Left lobe of liver (tissue), 2 donors: Measurements from ENCODE around the gene TNPO2. TPM values are rescaled to one million over a fixed set of nuclear protein-coding genes. Genes with fewer than 3 reads are reported as not detected.

Experiments used
- ATAC-seq: fragments of 200-7000 bp; cut with Tn5 transposase; one replicate; pipeline ENCODE4 v1.9.1; 2020; ENCODE audit warnings: mild to moderate bottlenecking, moderate library complexity
- DNase-seq: peaks from one replicate; pipeline ENCODE4 v3.0.0-alpha.2; 2020; ENCODE audit warnings: low spot score
- total RNA-seq: library from RNA; stranded (reverse); gene quantifications from one replicate; pipeline ENCODE4 v1.2.1, GENCODE V29; 2021
- donor health status: DM: no; HTN: no; CAD: no; lungs with moderate emphysema.
- donor health status: DM: no; HTN: yes; CAD: no.

Gene TNPO2
- 19.5 TPM for total RNA-seq

- DNase-seq (peak; percentile 59), ATAC-seq (peak; percentile 34)
These were observed at the start of gene TNPO2 for GRCh38 chr19:12723641-12724426. Gene TNPO2, minus strand, starts transcription at chr19:12723932. Its CDS starts 2,955 bp downstream, at chr19:12720977.

GRCh38 chr19:12772323-12772722 is 48.6 kb upstream of the TNPO2 start:
- DNase-seq (no peak), ATAC-seq (no peak)

DNA sequence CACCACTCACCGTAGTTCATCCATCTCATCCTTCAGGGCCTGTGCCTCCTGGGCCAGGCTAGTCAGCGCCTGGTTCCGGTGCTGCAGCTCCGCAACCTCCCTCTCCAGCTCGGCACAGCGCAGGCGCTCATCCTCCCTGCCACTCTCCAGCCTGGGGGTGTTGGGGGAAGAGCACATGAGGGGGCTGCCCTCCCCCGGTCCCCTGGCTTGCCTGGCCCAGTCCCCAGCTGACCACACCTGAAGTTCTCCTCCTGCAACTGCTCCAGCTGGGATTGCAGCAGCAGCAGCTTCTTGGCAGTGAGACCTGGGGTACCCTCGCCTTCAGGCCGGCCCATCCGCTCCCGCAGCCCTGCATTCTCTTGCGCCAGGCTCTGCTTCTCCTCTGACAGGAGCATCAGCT is 47.2 kb upstream of the TNPO2 start:
- DNase-seq (no peak), ATAC-seq (no peak)

DNA sequence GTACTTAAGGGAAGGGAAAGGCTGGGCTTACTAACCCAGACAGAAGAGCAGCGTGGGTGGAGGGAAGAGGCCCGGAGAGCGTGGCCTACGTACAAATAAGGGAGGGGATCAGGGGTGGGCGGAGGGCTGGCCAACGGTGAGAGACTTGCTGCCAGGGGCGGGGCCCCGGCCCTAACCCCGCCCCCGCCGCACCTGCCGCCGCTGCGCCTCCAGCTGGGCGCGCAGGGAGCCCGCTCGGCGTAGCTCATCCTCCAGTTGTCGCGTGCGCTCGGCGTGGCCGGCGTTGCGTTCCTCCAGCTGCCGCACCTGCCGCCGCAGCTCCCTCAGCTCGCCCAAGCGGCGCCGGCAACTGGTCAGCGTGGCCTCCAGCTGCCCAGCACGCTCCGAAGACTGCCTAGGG is 46.0 kb upstream of the TNPO2 start:
- ATAC-seq (no peak), DNase-seq (no peak)

GRCh38 chr19:12767666-12768065 is 43.9 kb upstream of the TNPO2 start:
- no peak for DNase-seq
- no peak for ATAC-seq

GRCh38 chr19:12767150-12767549 is 43.4 kb upstream of the TNPO2 start:
- ATAC-seq (no peak), DNase-seq (no peak)

- ATAC-seq (no peak), DNase-seq (no peak)
These were observed 42.4 kb upstream of the TNPO2 start for GRCh38 chr19:12766051-12766521.

- no peak for DNase-seq
- no peak for ATAC-seq
These were observed 41.0 kb upstream of the TNPO2 start for GRCh38 chr19:12764698-12765097.

DNA sequence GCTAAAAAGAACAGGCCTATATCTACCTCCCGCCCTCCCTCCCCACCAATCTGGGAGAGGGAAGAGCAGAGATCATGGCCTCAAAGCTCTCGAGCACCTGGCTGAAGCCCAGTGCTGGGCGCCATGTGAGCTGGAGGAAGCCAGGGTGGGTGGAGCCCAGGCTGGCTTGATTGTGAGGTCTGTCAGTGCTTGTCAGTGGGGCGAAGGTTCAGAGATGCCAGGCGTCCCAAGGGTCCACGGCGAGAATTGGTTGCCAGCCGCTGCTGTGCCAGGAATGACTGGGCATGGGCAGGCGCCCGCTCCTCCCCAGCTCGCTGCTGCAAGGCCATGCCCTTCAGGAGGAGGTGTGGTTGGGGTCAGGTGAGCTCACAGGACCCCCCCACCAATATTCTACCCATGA is 39.4 kb upstream of the TNPO2 start:
- ATAC-seq = peak; percentile 85

GRCh38 chr19:12759686-12760085 is 36.0 kb upstream of the TNPO2 start:
- no peak for DNase-seq
- ATAC-seq = no peak

More for the DNA sequence above, 39.4 kb upstream of the TNPO2 start:
- peak; percentile 77 for DNase-seq

DNA sequence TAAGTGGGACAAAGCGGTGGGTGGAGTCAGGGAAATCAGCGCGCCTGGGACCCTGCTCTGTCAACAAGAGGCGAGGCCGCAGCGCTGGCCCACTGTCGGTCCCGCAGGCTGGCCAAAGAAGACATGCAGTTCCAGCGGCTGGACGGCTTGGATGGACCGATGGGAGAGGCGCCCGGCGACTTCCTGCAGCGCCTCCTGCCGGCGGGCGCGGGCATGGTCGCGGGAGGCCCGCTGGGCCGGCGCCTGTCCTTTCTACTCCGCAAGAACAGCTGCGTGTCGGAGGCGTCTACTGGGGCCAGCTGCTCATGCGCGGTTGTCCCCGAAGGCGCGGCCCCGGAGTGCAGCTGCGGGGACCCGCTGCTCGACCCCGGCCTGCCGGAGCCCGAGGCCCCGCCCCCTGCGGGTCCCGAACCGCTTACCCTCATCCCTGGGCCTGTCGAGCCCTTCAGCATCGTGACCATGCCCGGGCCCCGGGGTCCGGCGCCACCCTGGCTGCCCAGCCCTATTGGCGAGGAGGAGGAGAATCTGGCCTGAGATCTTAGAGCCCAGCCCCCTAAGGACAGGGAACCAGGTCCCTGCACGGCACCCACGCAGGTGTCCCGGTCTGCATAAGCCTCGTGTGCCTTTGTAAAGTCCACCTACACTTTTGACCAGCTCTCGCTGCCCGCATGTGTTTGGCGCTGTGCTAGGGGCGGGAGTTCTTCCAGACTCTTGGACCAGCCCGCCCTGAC is 34.0 kb upstream of the TNPO2 start:
- ATAC-seq = peak; percentile 95
- DNase-seq = peak; percentile 78

GRCh38 chr19:12756150-12756883 is 32.6 kb upstream of the TNPO2 start:
- no peak for DNase-seq
- ATAC-seq = no peak

- DNase-seq (no peak), ATAC-seq (no peak)
These were observed 30.9 kb upstream of the TNPO2 start for GRCh38 chr19:12754465-12755196.

DNA sequence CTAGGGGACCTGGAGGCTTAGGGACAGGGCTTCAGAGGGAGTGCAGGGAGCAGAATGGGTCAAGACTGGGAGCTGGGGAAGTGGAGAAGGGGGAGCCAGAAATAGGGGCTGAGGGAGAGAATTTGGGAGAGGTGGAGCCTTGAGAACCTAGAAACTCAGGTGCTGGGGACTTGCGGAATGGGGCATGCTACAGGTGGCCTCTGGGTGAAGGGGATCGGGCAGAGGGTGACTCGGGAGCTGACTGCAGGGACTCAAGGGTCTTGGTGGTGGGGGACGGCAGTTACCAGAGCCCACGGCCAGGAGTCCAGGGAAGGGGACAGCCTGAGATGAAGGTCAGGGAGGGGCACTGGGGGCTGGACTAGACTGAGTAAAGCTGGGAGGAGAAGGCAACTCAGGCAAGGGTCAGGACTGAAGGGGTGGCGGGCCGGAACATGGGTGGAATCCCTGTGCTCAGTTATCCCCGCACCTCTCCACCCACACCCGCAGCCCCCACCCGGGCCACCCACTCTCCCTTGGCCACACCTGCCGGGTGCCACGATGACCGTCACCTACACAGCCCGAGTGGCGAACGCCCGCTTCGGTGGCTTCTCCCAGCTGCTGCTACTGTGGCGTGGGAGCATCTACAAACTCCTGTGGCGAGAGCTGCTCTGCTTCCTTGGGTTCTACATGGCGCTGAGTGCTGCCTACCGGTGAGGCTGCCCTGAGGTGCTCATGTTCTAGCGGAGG is 28.5 kb upstream of the TNPO2 start:
- DNase-seq = no peak

DNA sequence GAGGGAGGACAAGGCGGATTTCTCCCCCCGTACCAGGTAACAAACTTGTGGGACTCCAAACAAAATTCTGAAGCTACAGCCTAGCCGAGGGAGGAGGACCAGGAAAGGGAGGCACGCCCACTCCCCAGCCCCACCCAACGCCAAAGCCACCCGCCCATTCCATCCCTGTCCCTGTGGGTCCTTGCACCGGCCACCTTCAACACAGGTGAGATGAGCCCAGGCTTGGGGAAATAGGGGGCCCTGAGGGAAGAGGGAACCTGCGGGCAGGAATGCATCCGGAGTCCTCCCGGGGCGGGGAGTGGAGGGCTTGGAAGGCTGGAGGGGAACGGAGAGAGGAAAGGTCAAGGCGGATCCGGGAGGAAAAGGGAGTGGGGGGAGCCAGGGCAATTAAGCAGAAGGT is 27.9 kb upstream of the TNPO2 start, which contains the start of gene BEST2:
Gene BEST2, plus strand, starts transcription at position 157 of the 400 bp plus-strand sequence. CDS start 802 bp downstream, outside the sequence.
- DNase-seq (no peak), ATAC-seq (no peak)

More for the DNA sequence above, 28.5 kb upstream of the TNPO2 start:
- no peak for ATAC-seq

- DNase-seq (no peak), ATAC-seq (no peak)
These were observed 27.1 kb upstream of the TNPO2 start for GRCh38 chr19:12750851-12751250.

DNA sequence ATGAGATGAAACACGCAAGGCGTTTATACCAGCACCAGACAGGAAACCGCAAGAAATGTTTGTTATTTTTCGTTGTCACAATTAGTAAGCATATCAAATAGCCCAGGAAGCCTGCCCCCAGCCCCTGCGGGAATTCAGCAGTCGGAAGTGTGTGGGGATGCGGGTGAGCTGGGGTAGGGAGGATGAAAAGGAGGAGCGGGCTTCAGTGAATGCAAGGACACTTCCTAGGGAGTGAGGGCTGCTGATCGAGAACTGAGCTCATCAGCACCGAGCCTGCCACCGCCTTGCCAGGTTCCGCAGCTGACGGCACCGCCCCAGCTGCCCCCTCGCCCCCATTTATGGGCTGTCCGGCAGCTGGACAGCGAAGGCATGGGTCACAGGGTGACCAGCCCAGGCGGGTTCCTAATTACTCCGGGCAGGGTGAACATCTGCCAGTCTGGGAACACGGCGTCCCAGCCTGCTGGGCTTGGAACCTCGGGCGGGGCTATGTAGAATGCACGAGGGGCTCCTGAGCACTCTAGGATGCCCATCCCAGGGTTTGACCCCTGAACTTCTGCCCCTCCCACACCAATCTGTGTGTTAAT is 26.3 kb upstream of the TNPO2 start:
- DNase-seq = no peak
- no peak for ATAC-seq

DNA sequence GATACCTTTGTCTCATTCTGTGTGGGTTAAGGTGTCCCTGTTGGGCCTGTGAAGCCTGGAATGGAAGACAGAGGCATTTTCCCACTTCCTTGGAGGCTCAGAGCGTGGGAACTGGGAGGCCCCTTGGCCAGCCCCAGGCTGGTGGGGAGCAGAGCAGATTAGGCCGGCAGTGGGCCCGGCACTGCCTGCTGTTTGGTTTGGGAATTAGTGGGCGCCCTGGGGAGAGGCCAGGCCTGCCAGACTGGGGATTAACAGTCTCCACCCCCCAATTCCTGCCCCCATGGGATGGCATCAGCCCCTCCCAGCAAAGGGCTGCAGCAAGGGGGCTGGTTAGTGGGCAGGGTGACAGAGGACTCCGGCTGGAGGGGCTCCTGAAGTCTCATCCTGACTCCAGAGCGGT is 24.8 kb upstream of the TNPO2 start:
- ATAC-seq = no peak

GRCh38 chr19:12745166-12745897 is 21.6 kb upstream of the TNPO2 start:
- ATAC-seq (no peak), DNase-seq (no peak)

More for the DNA sequence above, 24.8 kb upstream of the TNPO2 start:
- no peak for DNase-seq
